OCI-LY3 (cell line): ENCODE measurements around the gene MGAT5B.

Source experiments
- EZH2phosphoT487 ChIP-seq: fragments of 200-600 bp; shearing (Covaris generic); IDR thresholded peaks from 2 replicates; pipeline ENCODE4 v1.6.1; 2018; ENCODE audit warnings: antibody characterized with exemption, mixed run types, low read depth
- TF ChIP-seq, protein P1 (sequence below): fragments of 200-600, 300-600 bp; sonication (generic); IDR thresholded peaks from 2 replicates; pipeline ENCODE4 v1.5.1; 2014; ENCODE audit warnings: antibody characterized with exemption, low read length, low read depth

DNA sequence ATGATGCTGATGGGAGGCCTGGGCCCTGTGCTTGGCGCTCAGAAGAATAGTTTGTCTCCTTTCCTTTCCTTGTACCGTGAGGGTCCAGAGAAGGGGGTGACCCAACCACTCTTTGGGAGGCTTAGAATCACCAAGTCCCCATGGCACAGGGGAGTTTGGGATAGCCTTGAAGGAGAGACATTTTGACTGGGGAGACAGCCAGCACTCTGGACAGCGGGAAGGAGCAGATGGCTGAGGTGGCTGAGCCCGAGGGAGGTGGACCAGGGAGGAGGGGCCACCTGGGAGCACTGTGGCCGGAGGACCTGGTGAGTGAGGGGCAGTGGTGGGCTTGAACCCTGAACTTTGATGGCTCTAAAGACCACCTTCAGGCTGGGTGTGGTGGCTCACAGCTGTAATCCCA, 18.2 kb downstream of the MGAT5B start:
- TF ChIP-seq, protein P1, sequence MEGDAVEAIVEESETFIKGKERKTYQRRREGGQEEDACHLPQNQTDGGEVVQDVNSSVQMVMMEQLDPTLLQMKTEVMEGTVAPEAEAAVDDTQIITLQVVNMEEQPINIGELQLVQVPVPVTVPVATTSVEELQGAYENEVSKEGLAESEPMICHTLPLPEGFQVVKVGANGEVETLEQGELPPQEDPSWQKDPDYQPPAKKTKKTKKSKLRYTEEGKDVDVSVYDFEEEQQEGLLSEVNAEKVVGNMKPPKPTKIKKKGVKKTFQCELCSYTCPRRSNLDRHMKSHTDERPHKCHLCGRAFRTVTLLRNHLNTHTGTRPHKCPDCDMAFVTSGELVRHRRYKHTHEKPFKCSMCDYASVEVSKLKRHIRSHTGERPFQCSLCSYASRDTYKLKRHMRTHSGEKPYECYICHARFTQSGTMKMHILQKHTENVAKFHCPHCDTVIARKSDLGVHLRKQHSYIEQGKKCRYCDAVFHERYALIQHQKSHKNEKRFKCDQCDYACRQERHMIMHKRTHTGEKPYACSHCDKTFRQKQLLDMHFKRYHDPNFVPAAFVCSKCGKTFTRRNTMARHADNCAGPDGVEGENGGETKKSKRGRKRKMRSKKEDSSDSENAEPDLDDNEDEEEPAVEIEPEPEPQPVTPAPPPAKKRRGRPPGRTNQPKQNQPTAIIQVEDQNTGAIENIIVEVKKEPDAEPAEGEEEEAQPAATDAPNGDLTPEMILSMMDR = no peak
- TF ChIP-seq EZH2phosphoT487 = no peak
